Mesothelial cell of epicardium (in vitro differentiated cells): ENCODE data around the gene TTI1. TPM values are rescaled to one million over a fixed set of nuclear protein-coding genes. Genes with fewer than 3 reads are reported as not detected.
A peak's percentile ranks its signal among the peaks of the same experiment; 100 is the strongest.

Experiments
- DNase-seq, 2 experiments: peaks; one replicate each; pipeline ENCODE4 v3.0.0; 2021; ENCODE audit warnings: low spot score in 2 of 2; ENCODE audit not compliant: unreplicated experiment in 2 of 2
- H3K27ac Mint-ChIP-seq: 2 replicates; pipeline ENCODE4 v1.8.0; 2021; ENCODE audit warnings: mixed read lengths
- H3K27me3 Mint-ChIP-seq: 2 replicates; pipeline ENCODE4 v1.8.0; 2021; ENCODE audit warnings: low read depth, mixed read lengths
- H3K36me3 Mint-ChIP-seq: 2 replicates; pipeline ENCODE4 v1.8.0; 2021; ENCODE audit warnings: mixed read lengths
- H3K4me1 Mint-ChIP-seq: 2 replicates; pipeline ENCODE4 v1.8.0; 2021; ENCODE audit warnings: mixed read lengths
- H3K4me3 Mint-ChIP-seq: 2 replicates; pipeline ENCODE4 v1.8.0; 2021; ENCODE audit warnings: mild to moderate bottlenecking, moderate library complexity, mixed read lengths
- H3K9me3 Mint-ChIP-seq: 2 replicates; pipeline ENCODE4 v1.8.0; 2021; ENCODE audit warnings: mixed read lengths
- total RNA-seq: library from RNA; stranded (reverse); gene quantifications from 3 replicates; pipeline ENCODE4 v1.2.1, GENCODE V29; 2021
- TF ChIP-seq, protein P1 (sequence below): fragments of 200-600 bp; sonication (generic); IDR thresholded peaks from one replicate; pipeline ENCODE4 v1.5.0; 2021; ENCODE audit warnings: antibody characterized with exemption; ENCODE audit not compliant: unreplicated experiment

TTI1 gene
- 33.2 to 33.7 TPM (median 33.6 TPM) in 3 replicates for total RNA-seq

DNA sequence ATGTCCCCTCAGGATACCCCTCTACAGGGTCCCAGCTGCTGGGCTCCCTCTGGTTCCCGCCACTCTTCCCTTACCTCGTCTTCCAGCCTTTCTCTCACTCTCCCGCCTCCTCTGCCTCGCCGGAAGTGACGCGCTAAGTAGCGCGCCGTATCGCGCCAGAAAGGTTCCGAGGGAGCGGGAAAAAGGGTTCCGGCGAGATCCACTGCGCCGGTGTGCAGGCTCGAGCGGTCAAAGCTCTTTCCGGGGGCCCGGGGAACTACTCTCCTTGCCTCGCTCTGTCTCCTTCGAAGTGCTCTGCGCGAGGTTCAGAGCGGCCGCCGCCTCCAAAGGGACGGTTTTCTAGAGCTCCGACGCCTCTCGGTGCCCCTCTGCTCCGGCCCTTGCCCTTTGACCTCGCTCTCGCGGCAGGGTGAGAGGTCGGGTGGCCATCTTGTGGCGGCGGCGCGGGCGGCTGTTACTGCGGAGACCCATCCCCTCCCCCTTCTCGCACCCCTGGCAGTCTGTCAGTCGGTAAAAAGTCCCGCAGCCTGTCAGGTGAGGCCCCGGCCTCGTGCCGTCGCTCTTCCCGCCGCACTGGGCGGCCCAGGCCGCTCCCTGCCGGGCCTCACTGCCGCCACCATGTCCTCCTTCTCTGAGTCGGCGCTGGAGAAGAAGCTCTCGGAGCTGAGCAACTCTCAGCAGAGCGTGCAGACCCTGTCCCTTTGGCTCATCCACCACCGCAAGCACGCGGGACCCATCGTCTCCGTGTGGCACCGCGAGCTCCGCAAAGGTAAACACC is at the start of gene TTI1, which contains the start of gene RPRD1B:
Gene TTI1, minus strand, starts transcription at position 127 of the 778 bp plus-strand sequence. CDS start 19,640 bp downstream, outside the sequence.
Gene RPRD1B, plus strand, starts transcription at position 417 of the 778 bp plus-strand sequence. Its CDS starts 202 bp downstream, at position 619.
- Mint-ChIP-seq H3K4me3 (peak within 1 kb of the TSS; percentile 96), H3K27me3 (no peaks in the 10 kb centered on the region), H3K9me3 (peaks cover 8% of the 10 kb centered on the region), H3K4me1 (peaks cover 40% of the 10 kb centered on the region), H3K36me3 (peaks cover 22% of the 10 kb centered on the region), H3K27ac (peak within 1 kb of the TSS; percentile 96)
- peak; percentile 85 to 92 for DNase-seq
- TF ChIP-seq, protein P1, sequence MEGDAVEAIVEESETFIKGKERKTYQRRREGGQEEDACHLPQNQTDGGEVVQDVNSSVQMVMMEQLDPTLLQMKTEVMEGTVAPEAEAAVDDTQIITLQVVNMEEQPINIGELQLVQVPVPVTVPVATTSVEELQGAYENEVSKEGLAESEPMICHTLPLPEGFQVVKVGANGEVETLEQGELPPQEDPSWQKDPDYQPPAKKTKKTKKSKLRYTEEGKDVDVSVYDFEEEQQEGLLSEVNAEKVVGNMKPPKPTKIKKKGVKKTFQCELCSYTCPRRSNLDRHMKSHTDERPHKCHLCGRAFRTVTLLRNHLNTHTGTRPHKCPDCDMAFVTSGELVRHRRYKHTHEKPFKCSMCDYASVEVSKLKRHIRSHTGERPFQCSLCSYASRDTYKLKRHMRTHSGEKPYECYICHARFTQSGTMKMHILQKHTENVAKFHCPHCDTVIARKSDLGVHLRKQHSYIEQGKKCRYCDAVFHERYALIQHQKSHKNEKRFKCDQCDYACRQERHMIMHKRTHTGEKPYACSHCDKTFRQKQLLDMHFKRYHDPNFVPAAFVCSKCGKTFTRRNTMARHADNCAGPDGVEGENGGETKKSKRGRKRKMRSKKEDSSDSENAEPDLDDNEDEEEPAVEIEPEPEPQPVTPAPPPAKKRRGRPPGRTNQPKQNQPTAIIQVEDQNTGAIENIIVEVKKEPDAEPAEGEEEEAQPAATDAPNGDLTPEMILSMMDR, result no peak

DNA sequence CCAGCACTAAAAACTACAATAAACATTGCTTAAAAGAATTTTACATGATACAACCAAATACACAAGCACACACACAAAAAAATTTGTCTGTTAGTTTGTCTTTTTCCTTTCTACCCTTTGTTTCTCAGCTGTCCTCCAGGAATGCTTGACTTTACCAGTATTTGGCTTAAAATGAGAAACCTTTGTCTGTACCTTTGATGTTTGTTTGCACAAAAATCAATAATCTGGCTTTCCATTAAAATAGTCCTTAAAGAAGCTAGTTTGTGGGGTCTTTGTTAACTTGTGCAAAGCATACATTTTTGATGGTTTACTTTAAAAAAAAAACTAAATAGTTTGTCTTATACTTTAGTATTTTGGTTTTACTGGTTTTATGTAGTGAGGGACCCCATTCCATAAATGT is 49.6 kb upstream of the TTI1 start:
- TF ChIP-seq, protein P1, result no peak
- peaks cover 23% of the 10 kb centered on the region for H3K9me3 Mint-ChIP-seq
- H3K4me3 Mint-ChIP-seq, result no peak overlapping the region
- no peaks in the 10 kb centered on the region for H3K27me3 Mint-ChIP-seq
- peak overlapping the region; percentile 89 for H3K27ac Mint-ChIP-seq
- no peak for DNase-seq
- H3K36me3 Mint-ChIP-seq, result peaks cover 54% of the 10 kb centered on the region
- peaks cover 38% of the 10 kb centered on the region for H3K4me1 Mint-ChIP-seq

DNA sequence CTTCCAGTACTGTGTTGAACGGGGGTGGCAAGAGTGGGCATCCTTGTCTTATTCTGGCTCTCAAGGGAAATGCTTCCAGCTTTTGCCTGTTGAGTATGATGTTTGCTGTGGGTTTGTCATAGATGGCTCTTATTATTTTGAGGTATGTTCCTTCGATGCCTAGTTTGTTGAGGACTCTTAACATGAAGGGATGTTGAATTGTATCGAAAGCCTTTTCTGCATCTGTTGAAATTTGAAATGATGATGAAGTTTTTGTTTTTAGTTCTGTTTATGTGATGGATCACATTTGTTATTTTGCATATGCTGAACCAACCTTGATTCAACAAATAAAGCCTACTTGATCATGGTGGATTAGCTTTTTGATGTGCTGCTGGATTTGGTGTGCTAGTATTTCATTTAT is 48.3 kb upstream of the TTI1 start:
- peaks cover 37% of the 10 kb centered on the region for H3K4me1 Mint-ChIP-seq
- H3K9me3 Mint-ChIP-seq, result peaks cover 23% of the 10 kb centered on the region
- DNase-seq, result no peak
- no peak overlapping the region for H3K4me3 Mint-ChIP-seq
- TF ChIP-seq, protein P1, result no peak
- H3K36me3 Mint-ChIP-seq, result peaks cover 53% of the 10 kb centered on the region
- no peaks in the 10 kb centered on the region for H3K27me3 Mint-ChIP-seq
- peak overlapping the region; percentile 25 for H3K27ac Mint-ChIP-seq

DNA sequence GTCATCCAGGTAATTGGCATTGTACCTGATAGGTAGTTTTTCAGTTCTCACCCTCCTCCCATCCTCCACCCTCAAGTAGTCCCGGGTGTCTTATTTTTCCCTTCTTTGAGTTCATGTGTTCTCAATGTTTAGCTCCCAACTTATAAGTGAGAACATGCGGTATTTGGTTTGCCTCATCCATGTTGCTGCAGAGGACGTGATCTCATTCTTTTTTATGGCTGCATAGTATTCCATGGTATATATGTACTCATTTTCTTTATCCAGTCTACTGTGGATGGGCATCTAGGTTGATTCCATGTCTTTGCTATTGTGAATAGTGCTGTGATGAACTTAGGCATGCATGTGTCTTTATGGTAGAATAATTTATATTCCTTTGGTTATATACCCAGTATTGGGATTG is 46.1 kb upstream of the TTI1 start:
- H3K27me3 Mint-ChIP-seq, result no peaks in the 10 kb centered on the region

DNA sequence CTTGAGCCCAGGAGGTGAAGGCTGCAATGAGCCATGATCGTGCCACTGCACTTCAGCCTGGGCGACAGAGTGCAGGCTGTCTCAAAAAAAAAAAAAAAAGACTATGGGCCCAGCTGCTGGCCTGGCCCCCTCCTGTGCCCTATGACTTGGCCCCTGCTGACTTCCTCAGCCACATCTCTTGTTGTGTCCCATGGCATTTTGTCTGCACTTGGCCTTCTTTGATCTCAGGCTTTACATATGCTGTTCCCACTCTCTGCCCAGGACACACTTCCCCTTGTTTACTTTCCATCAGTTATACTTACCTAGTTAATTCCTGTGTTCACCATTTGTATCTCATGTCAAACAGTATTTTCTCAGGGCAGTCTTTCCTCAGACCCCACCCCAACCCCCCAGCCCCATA is 44.8 kb upstream of the TTI1 start:
- H3K27me3 Mint-ChIP-seq, result no peaks in the 10 kb centered on the region
- no peak overlapping the region for H3K4me3 Mint-ChIP-seq
- H3K36me3 Mint-ChIP-seq, result peaks cover 46% of the 10 kb centered on the region
- H3K4me1 Mint-ChIP-seq, result peaks cover 30% of the 10 kb centered on the region
- no peak for DNase-seq
- peaks cover 23% of the 10 kb centered on the region for H3K9me3 Mint-ChIP-seq
- H3K27ac Mint-ChIP-seq, result no peak overlapping the region
- TF ChIP-seq, protein P1, result no peak

More for the DNA sequence above, 46.1 kb upstream of the TTI1 start:
- H3K27ac Mint-ChIP-seq, result no peak overlapping the region
- TF ChIP-seq, protein P1, result no peak
- DNase-seq, result no peak
- H3K9me3 Mint-ChIP-seq, result peaks cover 23% of the 10 kb centered on the region
- peaks cover 46% of the 10 kb centered on the region for H3K36me3 Mint-ChIP-seq
- H3K4me3 Mint-ChIP-seq, result no peak overlapping the region
- peaks cover 29% of the 10 kb centered on the region for H3K4me1 Mint-ChIP-seq
